HG02973 (cell line): ENCODE data around the gene KY.
"Not testable (repeated sequence)": the region's sequence is repeated elsewhere in the genome, so short reads cannot be mapped to it uniquely, and the experiment has no call there.

Source experiments
- ATAC-seq: cut with Tn5 transposase; IDR thresholded peaks from one replicate; pipeline ENCODE4 v1.9.1; 2021; ENCODE audit warnings: moderate library complexity; ENCODE audit not compliant: unreplicated experiment

The KY gene

DNA sequence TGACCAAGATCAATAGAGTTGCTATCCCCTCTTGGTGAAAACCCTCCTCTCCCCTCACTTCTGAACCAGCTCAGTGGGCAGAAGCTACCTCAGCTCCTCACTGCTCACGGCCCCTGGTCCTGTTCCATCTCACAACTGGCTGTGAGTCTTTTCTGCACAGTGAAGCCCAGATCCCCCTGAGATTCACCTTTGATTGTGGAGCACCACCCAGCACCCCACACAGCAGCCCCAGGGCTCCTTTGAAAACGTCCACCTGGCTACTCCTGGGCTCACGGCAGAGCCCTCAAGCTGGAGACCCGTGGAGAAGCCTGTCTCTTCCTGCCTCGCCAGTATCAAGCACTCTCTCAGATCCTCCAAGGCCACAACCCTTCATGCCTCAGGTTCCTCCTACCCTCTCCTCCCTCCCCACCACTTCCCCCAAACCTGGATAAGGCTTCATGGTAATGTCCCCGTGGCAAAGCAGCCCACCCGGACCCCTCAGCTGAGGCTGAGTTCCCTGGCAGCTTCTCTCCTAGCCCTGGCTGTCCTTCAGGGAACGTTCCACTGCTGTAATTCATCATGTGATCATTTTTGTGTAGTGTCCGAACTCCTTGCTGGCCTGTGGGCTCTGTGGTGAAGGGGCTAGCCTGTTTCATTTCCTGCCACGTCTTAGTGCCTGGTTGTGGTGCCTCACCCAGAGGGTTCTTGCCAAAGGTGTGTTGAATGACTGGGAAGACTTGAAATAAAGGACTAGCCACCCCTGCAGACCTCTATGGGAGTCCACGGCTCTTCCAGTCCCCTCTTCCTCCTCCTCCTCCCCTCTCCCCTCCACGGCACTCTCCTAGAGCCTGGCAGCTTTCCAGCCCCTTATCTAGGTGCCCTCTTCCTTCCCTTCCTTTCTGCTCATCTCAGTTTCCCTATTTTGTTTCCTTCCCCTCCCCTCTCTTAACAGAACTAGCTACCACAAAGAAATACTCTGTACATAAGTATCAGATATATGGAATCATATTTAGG lies 44.5 kb downstream of the KY start:
- no peak for ATAC-seq

- ATAC-seq = no peak
Measured at GRCh38 chr3:134605556-134605955, 45.3 kb downstream of the KY start.

GRCh38 chr3:134603956-134604355 lies 46.9 kb downstream of the KY start:
- ATAC-seq = no peak

GRCh38 chr3:134603480-134603879 lies 47.3 kb downstream of the KY start:
- ATAC-seq = no peak

GRCh38 chr3:134602440-134602814 lies 48.4 kb downstream of the KY start:
- ATAC-seq = no peak

- no peak for ATAC-seq
Measured at GRCh38 chr3:134601539-134602439, 49.0 kb downstream of the KY start.

- ATAC-seq = peak; percentile 78
Measured at GRCh38 chr3:134600685-134601463, 49.9 kb downstream of the KY start.

GRCh38 chr3:134600206-134600605 lies 50.6 kb downstream of the KY start:
- no peak for ATAC-seq

DNA sequence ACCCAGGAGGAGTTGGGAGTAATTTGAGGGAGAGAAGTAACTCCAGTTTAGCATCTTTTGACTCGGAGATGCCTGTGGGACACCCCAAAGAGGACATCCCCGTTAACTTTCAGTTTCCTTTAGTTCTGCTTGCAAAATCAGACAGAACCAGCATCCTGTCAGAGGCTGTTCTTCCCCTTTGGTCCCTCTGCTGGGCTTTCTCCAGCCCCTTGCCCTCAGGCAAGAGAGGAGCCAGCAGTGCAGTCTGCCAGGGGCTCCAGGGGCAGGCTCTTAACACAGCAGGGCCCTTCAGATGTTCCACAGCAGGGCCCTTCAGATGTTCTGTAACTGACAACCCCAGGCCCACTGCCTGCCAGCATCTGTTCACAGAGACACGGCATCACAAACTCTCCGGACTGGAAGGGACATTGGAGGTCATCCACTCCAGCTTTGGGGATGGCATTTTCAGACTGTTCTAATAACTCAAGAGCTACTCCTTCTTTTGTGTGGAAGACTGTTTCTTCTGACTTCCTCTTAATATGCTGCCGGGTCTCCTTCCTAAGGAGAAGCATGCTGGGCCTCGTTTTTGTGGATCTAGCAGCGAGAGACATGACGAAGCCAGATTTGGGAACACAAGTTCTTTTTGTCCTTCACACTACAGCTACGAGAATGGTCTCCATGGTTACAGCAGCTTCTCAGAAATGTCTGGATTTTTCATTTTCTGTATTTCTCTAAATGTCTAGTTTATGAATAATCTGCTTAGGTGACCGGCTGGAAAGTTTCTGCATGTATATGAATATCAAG lies 51.9 kb downstream of the KY start:
- no peak for ATAC-seq

GRCh38 chr3:134597390-134597970 lies 53.3 kb downstream of the KY start:
- no peak for ATAC-seq

- ATAC-seq = not testable (repeated sequence)
Measured at GRCh38 chr3:134594986-134595385, 55.8 kb downstream of the KY start.

DNA sequence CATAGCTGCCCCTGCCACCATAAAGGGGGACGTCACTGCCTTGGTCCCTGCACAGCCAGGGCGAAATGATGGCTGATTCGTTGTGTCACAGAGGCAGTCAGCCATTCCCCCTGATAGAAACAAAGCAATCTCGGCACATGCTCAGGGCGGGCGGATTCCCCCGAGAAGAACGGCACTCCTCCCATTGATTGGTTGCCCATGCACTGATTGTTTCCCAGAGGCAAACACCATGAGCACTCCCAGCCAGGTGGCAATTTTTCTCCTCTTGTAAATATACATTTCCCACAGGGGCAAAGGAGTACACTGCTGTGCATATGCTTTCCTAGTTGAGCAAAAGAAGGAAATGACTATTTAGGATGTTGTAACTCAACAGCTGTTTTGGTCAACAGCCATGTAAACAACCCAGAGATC lies 56.5 kb downstream of the KY start:
- no peak for ATAC-seq

DNA sequence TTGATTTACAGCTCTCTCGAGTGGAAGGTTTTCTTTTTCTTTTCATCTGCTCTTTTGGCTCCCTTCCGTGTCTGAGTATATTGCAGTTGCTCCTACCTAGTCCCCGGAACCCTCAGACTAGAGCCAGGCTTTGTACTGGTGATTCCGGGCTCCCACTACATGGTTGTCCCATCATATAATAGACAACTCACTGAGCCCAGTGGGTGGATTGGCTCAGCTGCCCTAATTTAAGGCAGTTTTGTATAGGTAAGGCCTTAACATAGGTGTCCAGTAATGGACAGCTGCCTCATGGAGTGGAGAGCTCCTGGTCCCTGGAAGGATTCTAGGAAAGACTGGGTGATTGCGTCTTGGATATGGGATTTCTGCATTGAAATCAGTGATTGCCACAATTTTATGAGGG lies 58.0 kb downstream of the KY start:
- no peak for ATAC-seq

DNA sequence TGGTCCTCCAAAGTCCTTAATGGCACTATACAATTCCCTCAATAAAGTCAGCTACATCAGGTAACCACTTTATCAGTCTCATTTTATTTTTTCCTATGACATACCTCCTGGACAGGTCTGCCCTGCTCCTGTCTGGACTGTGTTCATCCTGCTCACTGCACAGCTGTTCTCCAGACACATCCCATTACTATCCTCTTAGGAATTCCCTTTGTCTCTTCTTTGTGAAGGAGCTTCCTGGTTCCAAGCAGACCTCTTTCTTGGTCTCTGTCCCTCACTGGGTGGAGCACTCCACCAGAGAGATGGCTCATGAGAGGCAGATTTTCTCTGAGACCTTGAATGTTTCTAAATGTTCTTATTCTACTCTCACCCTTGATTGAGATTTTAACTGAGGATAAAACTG lies 60.1 kb downstream of the KY start:
- ATAC-seq = no peak

DNA sequence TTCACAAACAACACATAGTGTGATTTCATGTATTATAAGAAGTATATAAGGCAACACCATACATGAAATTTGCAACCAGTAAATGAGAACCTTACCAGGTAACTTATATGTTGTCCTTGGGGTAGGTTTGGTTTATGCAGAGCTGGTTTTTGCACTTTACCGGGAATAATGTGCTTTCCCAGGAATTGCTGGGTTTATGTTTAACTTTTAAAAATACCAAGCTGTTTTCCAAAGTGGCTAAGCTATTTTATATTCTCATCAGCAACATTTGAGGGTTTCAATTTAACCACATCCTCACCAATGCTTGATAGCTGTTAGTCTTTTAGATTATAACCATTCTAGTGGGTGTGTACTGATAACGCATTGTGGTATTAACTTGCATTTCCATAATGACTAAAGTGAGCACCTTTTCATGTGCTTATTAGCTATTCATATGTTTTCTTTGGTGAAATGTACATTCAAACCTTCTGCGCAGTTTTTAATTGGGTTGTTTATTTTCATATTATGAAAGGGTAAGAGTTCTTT lies 71.6 kb downstream of the KY start:
- ATAC-seq = no peak

DNA sequence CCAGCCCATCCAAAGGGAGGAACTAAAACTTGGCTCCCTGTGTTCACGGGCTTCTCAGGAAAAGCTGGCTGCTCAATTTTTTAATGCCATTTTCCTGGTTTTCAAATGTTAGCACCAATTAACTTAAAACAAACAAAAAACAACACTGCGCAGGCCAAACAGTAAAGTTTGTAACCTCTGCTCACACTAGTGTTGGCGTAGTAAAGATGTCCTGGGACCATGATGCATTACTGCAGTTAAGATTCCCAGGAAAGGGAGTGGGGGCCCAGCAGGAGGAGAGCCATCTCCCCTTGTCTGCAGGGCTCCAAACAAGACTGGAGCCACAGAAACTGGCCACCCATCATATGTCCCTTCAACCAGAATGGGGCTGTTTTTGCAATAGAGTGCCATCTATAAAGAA lies 74.0 kb downstream of the KY start:
- ATAC-seq = no peak

DNA sequence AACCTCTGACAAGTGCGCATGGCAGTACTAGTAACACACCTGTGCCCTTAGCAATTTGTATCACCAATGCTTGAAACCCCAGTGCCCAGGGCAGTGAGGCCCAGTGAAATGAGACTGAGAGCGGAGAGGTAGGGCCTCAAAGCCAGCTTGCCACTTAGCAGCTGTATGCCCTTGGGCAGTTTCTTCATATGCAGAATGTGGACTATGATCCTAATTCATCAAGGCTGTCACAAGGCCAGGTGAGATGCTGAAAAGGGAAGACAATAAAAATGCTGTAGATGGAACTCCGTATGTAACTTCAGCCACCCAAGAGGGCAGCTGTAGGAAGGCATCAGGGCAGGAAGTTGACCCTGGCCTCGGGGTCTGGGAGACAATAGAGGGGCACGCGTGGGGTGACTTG lies 74.4 kb downstream of the KY start:
- ATAC-seq = no peak

GRCh38 chr3:134569899-134570298 lies 80.9 kb downstream of the KY start:
- not testable (repeated sequence) for ATAC-seq

GRCh38 chr3:134568790-134569189 lies 82.0 kb downstream of the KY start:
- ATAC-seq = no peak

DNA sequence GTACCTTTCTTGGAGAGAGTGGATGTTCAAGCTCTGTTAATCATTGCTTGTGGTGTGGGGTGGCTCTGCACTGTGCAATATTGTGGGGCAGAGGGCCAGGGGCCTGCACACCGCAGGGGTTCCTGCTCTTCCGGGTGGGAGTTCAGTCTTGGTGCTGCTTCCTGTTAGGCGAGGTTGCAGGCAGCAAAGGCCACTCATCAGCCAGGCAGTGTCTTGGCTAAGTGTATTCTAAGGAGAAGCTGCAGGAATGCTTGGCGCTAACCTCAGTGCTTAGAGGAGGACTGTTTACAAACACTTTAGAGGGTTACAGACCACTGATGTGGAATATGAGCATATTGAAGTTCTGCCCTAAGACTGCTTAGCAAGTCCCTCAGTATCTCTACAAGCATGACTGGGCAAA lies 83.2 kb downstream of the KY start:
- ATAC-seq = no peak
